ENCODE measurements around the gene PPP3R1. TPM values are rescaled to one million over a fixed set of nuclear protein-coding genes. Genes with fewer than 3 reads are reported as not detected.

Gene PPP3R1
- total RNA-seq, 1 donor from 2014 or later: 39.4 TPM

GRCh38 chr2:68263632-68264031 is 11.3 kb upstream of the PPP3R1 start:
- no peak for DNase-seq (ENCODE audit: extremely low read depth, low read depth, low spot score)

GRCh38 chr2:68258851-68259250 is 6.5 kb upstream of the PPP3R1 start:
- DNase-seq (ENCODE audit: extremely low read depth, low read depth, low spot score): no peak

GRCh38 chr2:68256093-68256450 is 3.7 kb upstream of the PPP3R1 start:
- DNase-seq (ENCODE audit: extremely low read depth, low read depth, low spot score): no peak

GRCh38 chr2:68253219-68254068 is 1.1 kb upstream of the PPP3R1 start:
- DNase-seq (ENCODE audit: extremely low read depth, low read depth, low spot score): no peak

- no peak for DNase-seq (ENCODE audit: extremely low read depth, low read depth, low spot score)
These were observed 405 bp downstream of the PPP3R1 start for GRCh38 chr2:68251855-68252399.

GRCh38 chr2:68251187-68251854 is 1.0 kb downstream of the PPP3R1 start:
- no peak for DNase-seq (ENCODE audit: extremely low read depth, low read depth, low spot score)

GRCh38 chr2:68250652-68251186 is 1.6 kb downstream of the PPP3R1 start:
- no peak for DNase-seq (ENCODE audit: extremely low read depth, low read depth, low spot score)

GRCh38 chr2:68250196-68250595 is 2.1 kb downstream of the PPP3R1 start:
- no peak for DNase-seq (ENCODE audit: extremely low read depth, low read depth, low spot score)

- DNase-seq (ENCODE audit: extremely low read depth, low read depth, low spot score): no peak
These were observed 3.5 kb downstream of the PPP3R1 start for GRCh38 chr2:68248806-68249205.

GRCh38 chr2:68248361-68248760 is 4.0 kb downstream of the PPP3R1 start:
- DNase-seq (ENCODE audit: extremely low read depth, low read depth, low spot score): no peak

- DNase-seq (ENCODE audit: extremely low read depth, low read depth, low spot score): no peak
These were observed 5.9 kb downstream of the PPP3R1 start for GRCh38 chr2:68246396-68246795.

- DNase-seq (ENCODE audit: extremely low read depth, low read depth, low spot score): no peak
These were observed 6.7 kb downstream of the PPP3R1 start for GRCh38 chr2:68245672-68246071.

- no peak for DNase-seq (ENCODE audit: extremely low read depth, low read depth, low spot score)
These were observed 7.3 kb downstream of the PPP3R1 start for GRCh38 chr2:68245066-68245465.

GRCh38 chr2:68244456-68244855 is 7.9 kb downstream of the PPP3R1 start:
- DNase-seq (ENCODE audit: extremely low read depth, low read depth, low spot score): no peak

- DNase-seq (ENCODE audit: extremely low read depth, low read depth, low spot score): no peak
These were observed 10.6 kb downstream of the PPP3R1 start for GRCh38 chr2:68241732-68242131.

GRCh38 chr2:68240446-68240845 is 11.9 kb downstream of the PPP3R1 start:
- no peak for DNase-seq (ENCODE audit: extremely low read depth, low read depth, low spot score)

GRCh38 chr2:68238955-68239822 is 13.1 kb downstream of the PPP3R1 start:
- no peak for DNase-seq (ENCODE audit: extremely low read depth, low read depth, low spot score)

GRCh38 chr2:68237976-68238580 is 14.3 kb downstream of the PPP3R1 start:
- no peak for DNase-seq (ENCODE audit: extremely low read depth, low read depth, low spot score)

GRCh38 chr2:68237404-68237803 is 14.9 kb downstream of the PPP3R1 start:
- no peak for DNase-seq (ENCODE audit: extremely low read depth, low read depth, low spot score)

GRCh38 chr2:68236876-68237275 is 15.5 kb downstream of the PPP3R1 start:
- no peak for DNase-seq (ENCODE audit: extremely low read depth, low read depth, low spot score)
